Measurements from ENCODE around the gene CYP24A1. TPM values are rescaled to one million over a fixed set of nuclear protein-coding genes. Genes with fewer than 3 reads are reported as not detected.

CYP24A1 gene
- total RNA-seq, 1 donor from 2014 or later = 10.4 TPM

DNA sequence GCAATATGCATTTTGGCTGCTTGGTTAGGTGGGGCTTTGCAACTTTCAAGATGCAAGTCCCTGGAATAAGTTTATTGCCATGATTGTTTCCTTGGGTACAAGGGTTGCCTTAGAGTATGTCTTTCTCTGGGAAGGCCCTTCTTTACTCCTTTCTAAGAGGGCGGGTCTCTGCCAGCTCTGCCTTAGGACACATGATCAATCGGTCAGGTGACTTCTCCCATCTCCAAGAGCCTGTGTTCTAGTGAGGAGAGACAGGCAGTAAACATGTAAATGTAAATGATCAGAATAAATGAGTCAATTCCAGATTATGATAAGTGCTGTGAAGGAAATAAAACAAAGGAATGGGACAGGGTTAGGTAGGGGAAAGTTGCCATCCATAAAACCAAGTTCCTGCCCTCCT lies 60.2 kb downstream of the CYP24A1 start:
- no peak for DNase-seq (ENCODE audit: low spot score)

DNA sequence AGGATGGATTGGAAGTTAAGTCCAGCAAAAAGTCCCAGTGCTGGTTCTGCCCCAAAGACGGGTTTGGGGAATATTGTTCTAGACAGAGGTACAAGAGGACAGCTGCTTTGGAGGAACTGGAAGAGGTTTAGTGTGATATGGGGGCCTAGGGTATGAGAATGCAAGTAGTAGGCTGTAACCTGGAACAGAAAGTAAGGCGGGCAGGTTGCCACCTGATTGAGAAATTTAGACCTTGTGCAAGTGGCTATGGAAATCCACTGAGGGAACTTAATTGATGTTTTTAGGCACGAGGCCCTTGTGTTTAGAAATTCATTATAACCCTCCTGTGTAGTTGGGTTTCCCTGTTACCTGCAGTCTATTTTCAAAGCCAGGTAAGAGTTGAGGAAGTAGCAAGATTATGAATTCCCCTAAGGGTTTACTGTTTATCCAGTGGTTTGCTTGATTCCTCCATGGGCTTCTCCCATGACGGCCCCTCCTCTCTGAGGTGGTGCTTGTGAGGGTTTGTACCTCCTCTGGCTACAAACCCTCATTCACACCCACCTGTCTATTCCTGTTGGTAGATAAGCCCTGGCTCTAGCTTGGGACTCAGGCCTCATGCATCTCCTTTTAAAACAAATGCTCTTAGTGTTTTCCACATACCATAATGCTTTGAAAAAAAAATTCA lies 61.4 kb downstream of the CYP24A1 start:
- no peak for DNase-seq (ENCODE audit: low spot score)

DNA sequence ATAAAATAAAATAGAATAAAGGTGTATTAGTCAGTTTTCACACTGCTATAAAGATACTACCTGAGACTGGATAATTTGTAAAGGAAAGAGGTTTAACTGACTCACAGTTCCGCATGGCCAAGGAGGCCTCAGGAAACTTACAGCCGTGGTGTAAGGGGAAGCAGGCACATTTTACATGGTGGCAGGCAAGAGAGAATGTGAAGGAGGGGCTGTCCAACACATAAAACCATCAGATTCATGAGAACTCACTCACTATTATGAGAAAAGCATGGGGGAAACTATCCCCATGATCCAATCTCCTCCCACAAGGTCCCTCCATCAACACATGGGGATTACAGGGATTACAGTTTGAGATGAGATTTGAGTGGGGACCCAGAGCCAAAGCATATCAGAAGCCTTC lies 62.3 kb downstream of the CYP24A1 start:
- DNase-seq (ENCODE audit: low spot score) = no peak

DNA sequence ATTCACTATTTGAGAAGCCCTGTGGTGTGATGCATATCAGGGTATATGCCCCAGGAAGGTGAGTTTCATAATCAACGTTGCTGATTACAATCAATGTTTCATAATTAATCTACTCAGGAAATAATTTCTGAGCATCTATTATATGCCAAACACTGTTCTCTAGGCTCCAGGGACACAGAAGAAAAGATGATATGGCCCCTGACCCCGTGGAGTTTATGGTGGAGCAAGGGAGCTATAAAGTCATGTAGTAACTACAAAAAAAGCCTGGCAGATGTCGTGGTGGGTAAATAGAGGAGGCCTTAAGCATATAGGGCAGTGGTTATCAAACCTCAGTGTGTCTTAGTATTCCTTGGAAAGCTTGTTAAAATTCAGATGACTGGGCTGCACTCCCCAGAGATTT lies 63.3 kb downstream of the CYP24A1 start:
- no peak for DNase-seq (ENCODE audit: low spot score)

DNA sequence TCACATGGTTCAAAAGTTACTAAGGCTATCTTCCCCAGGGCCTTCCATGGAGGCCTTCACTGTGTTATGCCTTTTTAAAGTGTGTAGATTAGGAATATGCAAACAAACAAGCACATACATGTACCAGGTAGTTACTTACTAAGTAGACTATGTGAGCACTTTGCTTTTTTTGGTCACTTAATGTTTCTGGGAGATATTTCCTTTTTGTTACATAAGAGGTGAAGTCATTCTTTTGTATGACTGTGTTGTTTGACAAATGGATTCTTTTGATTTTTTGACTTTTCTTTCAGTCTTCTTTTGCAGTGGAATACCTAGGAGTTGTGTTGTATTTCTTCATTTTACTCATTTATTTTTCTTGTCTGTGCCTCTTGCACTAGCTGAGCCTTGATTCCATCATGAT lies 63.7 kb downstream of the CYP24A1 start:
- DNase-seq (ENCODE audit: low spot score) = no peak

DNA sequence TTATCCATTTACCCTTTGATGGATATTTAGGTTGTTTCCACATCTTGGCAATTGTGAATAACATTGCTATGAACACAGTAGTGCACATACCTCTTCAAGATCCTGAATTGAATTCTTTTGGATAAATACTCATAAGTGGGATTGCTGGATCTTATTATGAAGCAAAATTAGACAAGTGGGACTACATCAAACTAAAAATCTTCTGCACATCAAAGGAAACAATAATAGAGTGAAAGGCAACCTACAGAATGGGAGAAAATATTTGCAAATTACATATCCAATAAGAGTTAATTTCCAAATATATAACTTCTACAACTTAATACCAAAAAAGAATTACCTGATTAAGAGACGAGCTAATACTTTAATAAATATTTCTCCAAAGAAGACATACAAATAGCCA lies 65.0 kb downstream of the CYP24A1 start:
- no peak for DNase-seq (ENCODE audit: low spot score)

DNA sequence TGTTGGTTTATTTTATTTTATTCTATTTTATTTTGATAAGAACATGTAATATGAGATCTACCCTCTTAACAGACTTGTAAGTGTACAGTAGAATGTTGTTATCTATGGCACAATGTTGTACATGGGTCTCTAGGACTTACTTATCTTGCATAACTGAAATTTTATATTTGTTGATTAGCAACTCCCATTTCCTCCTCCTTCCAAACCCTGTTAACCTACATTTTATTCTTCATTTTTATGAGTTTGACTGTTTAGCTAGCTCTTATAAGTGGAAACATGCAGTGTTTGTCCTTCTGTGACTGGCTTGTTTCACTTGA lies 65.5 kb downstream of the CYP24A1 start:
- no peak for DNase-seq (ENCODE audit: low spot score)

DNA sequence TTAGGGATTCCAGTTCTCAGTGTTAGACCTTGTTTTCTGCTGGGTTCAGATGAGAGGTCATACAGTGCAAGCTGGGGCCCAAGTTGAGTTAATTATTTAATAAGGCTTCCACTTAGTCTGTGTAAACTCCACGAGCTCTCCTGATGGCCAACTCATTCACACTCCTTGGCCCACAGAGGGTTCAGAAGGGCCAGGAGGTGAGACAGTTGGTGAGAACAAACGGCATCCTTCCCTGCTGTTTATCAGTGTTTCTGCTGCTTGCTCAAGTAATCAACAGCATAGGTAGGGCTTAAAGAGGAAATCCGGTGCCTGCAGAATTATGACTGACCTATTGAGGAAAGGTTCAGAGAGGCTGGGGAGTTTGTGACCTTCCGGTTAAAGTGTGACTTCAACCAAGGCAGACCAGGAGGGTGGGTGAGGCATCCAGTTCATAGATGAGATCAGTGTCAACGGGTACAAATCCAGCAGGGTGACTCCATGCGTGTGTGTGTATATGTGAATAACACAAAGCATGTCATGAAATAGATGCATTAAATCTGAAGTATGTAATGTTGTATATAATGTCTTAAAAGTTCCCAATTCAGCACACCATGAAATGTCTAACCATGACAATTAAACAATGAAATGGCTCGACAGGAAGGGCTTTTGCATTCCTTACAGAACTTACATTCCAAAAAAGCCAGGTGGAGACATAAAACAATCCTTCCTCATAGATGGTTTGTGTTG lies 66.0 kb downstream of the CYP24A1 start:
- DNase-seq (ENCODE audit: low spot score) = no peak

DNA sequence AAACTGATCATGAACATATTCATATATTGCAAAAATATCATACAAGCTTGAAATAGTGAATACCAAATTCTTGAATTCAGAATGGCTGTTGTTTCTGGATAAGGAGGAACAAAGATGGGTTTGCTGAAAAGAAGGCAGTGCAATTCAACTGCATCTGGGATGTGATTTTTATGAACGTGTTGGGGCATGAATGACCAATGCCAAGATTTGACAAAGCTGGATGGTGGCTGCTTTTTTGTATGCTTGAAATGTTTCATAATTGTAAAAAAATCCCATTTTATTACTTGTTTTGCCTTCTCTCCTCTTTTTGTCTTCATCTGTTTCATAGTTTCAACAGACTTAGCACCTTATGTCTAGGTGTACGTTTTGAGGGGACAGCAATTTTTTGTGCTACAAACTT lies 66.6 kb downstream of the CYP24A1 start:
- no peak for DNase-seq (ENCODE audit: low spot score)

DNA sequence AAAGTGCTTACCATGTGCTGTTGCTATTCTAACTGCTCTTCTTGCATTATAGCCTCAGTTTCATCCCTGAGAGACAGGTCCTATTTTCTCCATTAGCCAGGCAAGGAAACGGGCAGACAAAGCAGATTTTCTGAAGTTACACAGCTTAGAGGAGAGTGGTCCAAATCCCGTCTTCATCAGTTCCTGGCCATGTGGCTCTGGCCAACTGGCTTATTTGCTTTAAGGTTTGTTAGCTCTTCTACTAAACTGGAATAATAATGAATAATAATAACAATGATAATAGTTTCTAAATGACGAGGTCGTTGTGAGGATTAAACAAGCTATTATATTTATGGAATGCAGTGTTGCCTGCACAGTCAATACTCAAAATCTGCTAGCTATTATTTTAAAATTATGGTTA lies 67.6 kb downstream of the CYP24A1 start:
- DNase-seq (ENCODE audit: low spot score) = no peak

DNA sequence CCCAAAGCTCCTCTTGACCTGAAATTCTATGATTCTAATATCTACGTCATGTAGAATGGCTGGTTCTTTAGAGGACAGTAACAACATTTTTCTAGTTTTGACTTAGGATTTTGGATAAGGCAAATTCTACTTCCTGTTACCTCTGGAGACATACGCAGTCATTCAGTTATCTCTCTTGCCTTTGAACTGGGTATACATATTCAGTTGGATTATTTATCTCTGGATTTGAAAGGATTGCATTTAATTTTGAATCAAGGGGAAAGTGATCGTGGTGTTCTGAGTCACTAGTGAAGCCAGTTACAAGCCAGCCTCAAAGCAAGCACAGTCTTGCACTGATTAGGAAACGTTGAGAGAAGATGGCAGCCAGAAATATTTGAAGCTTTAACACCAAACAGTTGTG lies 68.1 kb downstream of the CYP24A1 start:
- DNase-seq (ENCODE audit: low spot score) = no peak

DNA sequence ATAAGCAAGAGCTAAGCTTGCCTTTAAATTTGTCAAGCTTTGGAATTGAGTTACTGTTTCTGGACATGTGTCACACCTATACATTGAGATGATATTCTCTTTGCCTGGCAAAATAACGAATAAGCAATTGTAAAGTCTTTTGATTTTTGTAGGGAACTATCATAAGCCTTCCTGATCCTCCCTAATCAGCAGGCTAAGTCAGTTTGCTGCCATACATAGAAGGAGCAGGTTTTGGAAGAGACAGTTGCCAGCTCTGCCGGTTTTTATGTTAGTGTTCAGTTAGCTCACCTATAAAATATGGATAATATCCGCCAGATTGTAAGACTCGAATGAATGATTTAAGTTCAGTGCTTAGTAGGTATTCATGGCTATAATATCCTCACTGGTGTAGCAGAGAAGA lies 69.0 kb downstream of the CYP24A1 start:
- no peak for DNase-seq (ENCODE audit: low spot score)

DNA sequence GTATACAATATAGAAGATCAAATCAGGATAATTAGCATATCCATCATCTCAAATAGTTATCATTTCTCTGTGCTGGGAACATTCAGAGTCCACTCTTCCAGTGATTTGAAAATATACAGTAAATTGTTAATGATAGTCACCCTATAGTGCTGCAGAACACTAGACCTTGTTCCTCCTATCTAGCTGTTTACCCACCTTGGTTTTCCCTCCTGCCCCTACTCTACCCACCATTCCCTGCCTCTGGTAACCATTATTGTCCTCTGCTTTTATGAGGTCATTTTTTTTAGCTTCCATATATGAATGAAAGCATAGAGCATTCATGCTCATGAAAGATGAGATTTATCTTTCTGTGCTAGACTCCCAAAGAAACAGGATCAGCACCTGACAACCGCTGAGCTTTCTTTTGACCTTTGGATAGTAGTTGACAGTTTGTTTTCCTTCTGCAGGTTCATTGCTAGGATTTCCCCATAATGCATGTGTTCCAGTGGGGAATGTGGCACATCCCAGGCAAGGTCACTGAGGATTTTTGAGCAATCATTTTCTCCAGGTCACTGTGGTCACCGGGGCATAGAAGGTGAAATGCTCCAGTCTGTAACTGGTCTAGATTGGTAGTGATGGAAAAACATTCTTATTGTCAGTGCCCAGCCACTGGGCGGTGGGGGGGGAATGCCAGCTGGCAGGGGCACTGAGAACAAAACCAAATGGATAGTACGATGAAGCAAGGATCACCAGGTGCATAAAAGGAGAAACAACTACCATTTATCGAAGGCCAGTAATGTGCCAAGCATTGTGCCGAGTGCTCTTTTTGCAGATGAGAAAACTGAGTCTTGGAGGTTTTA lies 69.8 kb downstream of the CYP24A1 start:
- no peak for DNase-seq (ENCODE audit: low spot score)

Other genes starting within 250 kb of the CYP24A1 start
- 67.2 TPM for gene BCAS1, start 103.4 kb downstream of the CYP24A1 start, total RNA-seq
- 25.3 TPM for gene PFDN4, start 34.1 kb upstream of the CYP24A1 start, total RNA-seq

All from ureter (tissue), 1 donor.